Measurements from ENCODE around the gene CAMK2B.
A peak's percentile ranks its signal among the peaks of the same experiment; 100 is the strongest.

CAMK2B gene

GRCh38 chr7:44216521-44217222, 108.7 kb downstream of the CAMK2B start:
- Mint-ChIP-seq H3K9me3 (no peaks in the 10 kb centered on the region), H3K4me3 (no peak overlapping the region), H3K4me1 (ENCODE audit: low read depth in 2 of 2) (peaks cover 0 to 1% of the 10 kb centered on the region in 2 donors), H3K27ac (peak overlapping the region in 1 of 2 donors; percentile 21), H3K27me3 (no peaks in the 10 kb centered on the region), H3K36me3 (ENCODE audit: insufficient read depth) (peaks cover 29% of the 10 kb centered on the region)
- ATAC-seq (replicated peaks) (no peak), DNase-seq (no peak)

DNA sequence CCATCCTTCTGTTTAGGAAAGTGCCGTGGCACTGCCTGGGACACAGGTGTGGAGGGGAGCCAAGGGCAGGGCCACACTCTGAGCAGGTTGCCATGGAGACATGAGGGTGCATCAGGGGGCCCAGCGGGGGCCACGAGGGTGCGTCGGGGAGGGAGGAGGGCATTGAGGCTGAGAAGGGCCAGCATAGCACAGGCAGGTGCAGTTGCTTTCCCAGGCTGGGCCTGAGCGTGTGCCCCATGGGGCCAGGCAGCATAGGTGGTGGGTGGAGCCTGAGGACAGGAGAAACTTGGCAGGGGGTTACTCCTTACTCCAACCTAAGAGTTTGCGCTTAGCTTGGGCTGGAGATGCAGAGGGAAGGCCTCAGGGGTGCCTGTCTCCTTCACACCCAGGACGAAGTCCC, 109.4 kb downstream of the CAMK2B start:
- Mint-ChIP-seq H3K36me3 (ENCODE audit: insufficient read depth) (peaks cover 36% of the 10 kb centered on the region), H3K27ac (peak overlapping the region in 1 of 2 donors; percentile 41), H3K9me3 (no peaks in the 10 kb centered on the region), H3K27me3 (no peaks in the 10 kb centered on the region), H3K4me3 (no peak overlapping the region), H3K4me1 (ENCODE audit: low read depth in 2 of 2) (peaks cover 0 to 1% of the 10 kb centered on the region in 2 donors)
- DNase-seq = no peak
- ATAC-seq (replicated peaks) = no peak

DNA sequence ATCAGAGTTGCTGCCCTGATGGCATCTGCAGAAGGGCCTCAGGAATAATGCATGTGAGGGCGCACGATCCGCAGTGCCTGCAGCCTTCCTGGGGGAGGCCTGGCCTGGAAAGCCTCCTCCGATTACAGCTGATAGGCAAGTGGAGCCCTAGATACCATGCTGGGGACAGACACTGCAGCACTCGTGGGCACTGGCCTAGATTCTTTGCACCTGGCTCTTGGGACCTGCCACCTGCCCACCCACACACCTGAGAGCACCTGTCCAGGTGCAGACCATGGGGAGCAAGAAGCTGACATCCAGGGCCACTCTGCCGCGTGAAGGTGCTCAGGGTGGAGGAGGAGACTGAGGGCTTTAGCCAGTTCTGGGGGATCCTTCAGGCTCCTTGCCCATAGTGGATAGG, 109.9 kb downstream of the CAMK2B start:
- Mint-ChIP-seq H3K4me1 (ENCODE audit: low read depth in 2 of 2) (peaks cover 0 to 1% of the 10 kb centered on the region in 2 donors), H3K27ac (peak overlapping the region in 1 of 2 donors; percentile 41), H3K36me3 (ENCODE audit: insufficient read depth) (peaks cover 41% of the 10 kb centered on the region), H3K4me3 (no peak overlapping the region), H3K27me3 (no peaks in the 10 kb centered on the region), H3K9me3 (no peaks in the 10 kb centered on the region)
- DNase-seq = no peak
- ATAC-seq (replicated peaks) = no peak

- DNase-seq (no peak), ATAC-seq (replicated peaks) (no peak)
- H3K27me3 Mint-ChIP-seq = no peaks in the 10 kb centered on the region
- H3K4me3 Mint-ChIP-seq = no peak overlapping the region
- H3K4me1 Mint-ChIP-seq (ENCODE audit: low read depth in 2 of 2) = peaks cover 0 to 1% of the 10 kb centered on the region in 2 donors
- H3K9me3 Mint-ChIP-seq = no peaks in the 10 kb centered on the region
- peaks cover 45% of the 10 kb centered on the region for H3K36me3 Mint-ChIP-seq (ENCODE audit: insufficient read depth)
- H3K27ac Mint-ChIP-seq = peak overlapping the region in 1 of 2 donors; percentile 77
Observed at GRCh38 chr7:44213877-44214388, 111.5 kb downstream of the CAMK2B start.

- no peak for ATAC-seq (replicated peaks)
- Mint-ChIP-seq H3K36me3 (ENCODE audit: insufficient read depth) (peaks cover 51% of the 10 kb centered on the region), H3K4me3 (no peak overlapping the region), H3K27me3 (no peaks in the 10 kb centered on the region), H3K9me3 (no peaks in the 10 kb centered on the region), H3K4me1 (ENCODE audit: low read depth in 2 of 2) (peaks cover 0 to 1% of the 10 kb centered on the region in 2 donors), H3K27ac (peak overlapping the region in 1 of 2 donors; percentile 77)
- DNase-seq = no peak
Observed at GRCh38 chr7:44213206-44213876, 112.1 kb downstream of the CAMK2B start.

GRCh38 chr7:44212581-44213184, 112.7 kb downstream of the CAMK2B start:
- H3K27me3 Mint-ChIP-seq = no peaks in the 10 kb centered on the region
- no peak for DNase-seq
- no peak overlapping the region for H3K4me3 Mint-ChIP-seq
- H3K36me3 Mint-ChIP-seq (ENCODE audit: insufficient read depth) = peaks cover 57% of the 10 kb centered on the region
- H3K4me1 Mint-ChIP-seq (ENCODE audit: low read depth in 2 of 2) = peaks cover 0 to 1% of the 10 kb centered on the region in 2 donors
- no peaks in the 10 kb centered on the region for H3K9me3 Mint-ChIP-seq
- ATAC-seq (replicated peaks) = no peak
- peak overlapping the region; percentile 20 to 22 for H3K27ac Mint-ChIP-seq

GRCh38 chr7:44212018-44212417, 113.4 kb downstream of the CAMK2B start:
- H3K27me3 Mint-ChIP-seq = no peaks in the 10 kb centered on the region
- DNase-seq = no peak
- ATAC-seq (replicated peaks) = no peak
- H3K4me3 Mint-ChIP-seq = no peak overlapping the region
- H3K27ac Mint-ChIP-seq = peak overlapping the region in 1 of 2 donors; percentile 20
- H3K9me3 Mint-ChIP-seq = no peaks in the 10 kb centered on the region
- peaks cover 0 to 1% of the 10 kb centered on the region in 2 donors for H3K4me1 Mint-ChIP-seq (ENCODE audit: low read depth in 2 of 2)
- H3K36me3 Mint-ChIP-seq (ENCODE audit: insufficient read depth) = peaks cover 61% of the 10 kb centered on the region

- no peak for DNase-seq
- H3K27ac Mint-ChIP-seq = peak overlapping the region in 1 of 2 donors; percentile 14
- H3K27me3 Mint-ChIP-seq = no peaks in the 10 kb centered on the region
- H3K9me3 Mint-ChIP-seq = no peaks in the 10 kb centered on the region
- peaks cover 66% of the 10 kb centered on the region for H3K36me3 Mint-ChIP-seq (ENCODE audit: insufficient read depth)
- ATAC-seq (replicated peaks) = no peak
- H3K4me1 Mint-ChIP-seq (ENCODE audit: low read depth in 2 of 2) = peaks cover 0 to 3% of the 10 kb centered on the region in 2 donors
- H3K4me3 Mint-ChIP-seq = no peak overlapping the region
Observed at GRCh38 chr7:44211126-44211675, 114.2 kb downstream of the CAMK2B start.

DNA sequence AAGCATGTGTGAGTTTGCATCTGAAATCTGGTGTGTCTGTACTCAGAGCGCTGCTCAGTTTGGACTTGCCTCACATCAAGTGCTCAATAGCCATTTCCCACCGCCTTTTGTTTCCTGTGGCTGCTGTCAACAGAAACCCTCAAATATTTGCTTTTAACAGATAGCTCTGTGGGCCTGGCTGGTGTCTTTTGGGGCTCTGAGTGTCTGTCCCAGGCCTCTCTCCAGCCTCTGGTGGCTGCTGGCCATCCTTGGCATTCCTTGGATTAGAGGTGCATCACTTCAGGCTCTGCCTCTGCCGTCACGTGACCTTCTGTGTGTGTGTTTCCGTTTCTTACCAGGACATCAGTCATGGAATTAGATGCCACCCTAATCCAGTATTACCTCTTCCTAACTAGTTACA, 115.3 kb downstream of the CAMK2B start:
- no peaks in the 10 kb centered on the region for H3K9me3 Mint-ChIP-seq
- no peaks in the 10 kb centered on the region for H3K27me3 Mint-ChIP-seq
- peaks cover 2 to 4% of the 10 kb centered on the region in 2 donors for H3K4me1 Mint-ChIP-seq (ENCODE audit: low read depth in 2 of 2)
- H3K4me3 Mint-ChIP-seq = no peak overlapping the region
- H3K27ac Mint-ChIP-seq = no peak overlapping the region
- peaks cover 73% of the 10 kb centered on the region for H3K36me3 Mint-ChIP-seq (ENCODE audit: insufficient read depth)
- DNase-seq (no peak), ATAC-seq (replicated peaks) (no peak)

- Mint-ChIP-seq H3K27ac (no peak overlapping the region), H3K9me3 (no peaks in the 10 kb centered on the region)
Observed at GRCh38 chr7:44208085-44208484, 117.3 kb downstream of the CAMK2B start.

GRCh38 chr7:44206008-44206407, 119.4 kb downstream of the CAMK2B start:
- Mint-ChIP-seq H3K27ac (no peak overlapping the region), H3K36me3 (ENCODE audit: insufficient read depth) (peaks cover 47% of the 10 kb centered on the region), H3K9me3 (no peaks in the 10 kb centered on the region), H3K4me3 (no peak overlapping the region), H3K27me3 (no peaks in the 10 kb centered on the region), H3K4me1 (ENCODE audit: low read depth in 2 of 2) (peaks cover 17 to 34% of the 10 kb centered on the region in 2 donors)
- DNase-seq (no peak), ATAC-seq (replicated peaks) (no peak)

More at GRCh38 chr7:44208085-44208484, 117.3 kb downstream of the CAMK2B start:
- ATAC-seq (replicated peaks) = no peak
- Mint-ChIP-seq H3K4me1 (ENCODE audit: low read depth in 2 of 2) (peaks cover 7 to 21% of the 10 kb centered on the region in 2 donors), H3K36me3 (ENCODE audit: insufficient read depth) (peaks cover 63% of the 10 kb centered on the region), H3K4me3 (no peak overlapping the region), H3K27me3 (no peaks in the 10 kb centered on the region)
- no peak for DNase-seq

- Mint-ChIP-seq H3K4me1 (ENCODE audit: low read depth in 2 of 2) (peaks cover 17 to 34% of the 10 kb centered on the region in 2 donors), H3K36me3 (ENCODE audit: insufficient read depth) (peaks cover 15% of the 10 kb centered on the region), H3K27ac (peak overlapping the region in 1 of 2 donors; percentile 90), H3K27me3 (peaks cover 10 to 11% of the 10 kb centered on the region in 2 donors), H3K9me3 (no peaks in the 10 kb centered on the region), H3K4me3 (peak overlapping the region; percentile 84 to 85)
- ATAC-seq (replicated peaks) = no peak
- no peak for DNase-seq
Observed at GRCh38 chr7:44201813-44202212, 123.6 kb downstream of the CAMK2B start.
